ENCODE results near the gene GAN.
A peak's percentile ranks its signal among the peaks of the same experiment; 100 is the strongest.

GAN gene

GRCh38 chr16:81369888-81370504, 55.2 kb downstream of the GAN start:
- no peak overlapping the region for H3K4me3 ChIP-seq (ENCODE audit: low read length)
- no peak for DNase-seq (ENCODE audit: low read depth)
- TF ChIP-seq CTCF (conservative IDR thresholded peaks at IDR 0.05; ENCODE audit: low read length), result no peak

- no peak overlapping the region for H3K4me3 ChIP-seq (ENCODE audit: low read length)
- DNase-seq (ENCODE audit: low read depth), result peak; percentile 20
- TF ChIP-seq CTCF (conservative IDR thresholded peaks at IDR 0.05; ENCODE audit: low read length), result no peak
Observed at GRCh38 chr16:81371106-81371505, 56.3 kb downstream of the GAN start.

GRCh38 chr16:81374550-81374949, 59.8 kb downstream of the GAN start:
- no peak for DNase-seq (ENCODE audit: low read depth)
- no peak for TF ChIP-seq CTCF (conservative IDR thresholded peaks at IDR 0.05; ENCODE audit: low read length)
- H3K4me3 ChIP-seq (ENCODE audit: low read length), result no peak overlapping the region

- no peak for TF ChIP-seq CTCF (conservative IDR thresholded peaks at IDR 0.05; ENCODE audit: low read length)
- DNase-seq (ENCODE audit: low read depth), result no peak
- no peak overlapping the region for H3K4me3 ChIP-seq (ENCODE audit: low read length)
Observed at GRCh38 chr16:81376880-81377279, 62.1 kb downstream of the GAN start.

- no peak for TF ChIP-seq CTCF (conservative IDR thresholded peaks at IDR 0.05; ENCODE audit: low read length)
- no peak for DNase-seq (ENCODE audit: low read depth)
- H3K4me3 ChIP-seq (ENCODE audit: low read length), result no peak overlapping the region
Observed at GRCh38 chr16:81378049-81378448, 63.3 kb downstream of the GAN start.

- no peak for DNase-seq (ENCODE audit: low read depth)
- no peak for TF ChIP-seq CTCF (conservative IDR thresholded peaks at IDR 0.05; ENCODE audit: low read length)
- H3K4me3 ChIP-seq (ENCODE audit: low read length), result no peak overlapping the region
Observed at GRCh38 chr16:81380932-81381331, 66.2 kb downstream of the GAN start.

- H3K4me3 ChIP-seq (ENCODE audit: low read length), result no peak overlapping the region
- DNase-seq (ENCODE audit: low read depth), result peak; percentile 9
- no peak for TF ChIP-seq CTCF (conservative IDR thresholded peaks at IDR 0.05; ENCODE audit: low read length)
Observed at GRCh38 chr16:81384006-81384405, 69.2 kb downstream of the GAN start.

All from AG10803 (cell line).